Endothelial cell (in vitro differentiated cells): ENCODE results near the gene ETS1. TPM values are rescaled to one million over a fixed set of nuclear protein-coding genes. Genes with fewer than 3 reads are reported as not detected.

Experiments used
- DNase-seq: peaks from one replicate; pipeline ENCODE4 v3.0.0; 2021; ENCODE audit warnings: low spot score
- H3K27ac Mint-ChIP-seq: one replicate; pipeline ENCODE4 v1.8.0; 2021; ENCODE audit warnings: mixed read lengths, inconsistent platforms; ENCODE audit not compliant: unreplicated experiment
- H3K27me3 Mint-ChIP-seq: one replicate; pipeline ENCODE4 v1.8.0; 2021; ENCODE audit warnings: mild to moderate bottlenecking, moderate library complexity, mixed read lengths, inconsistent platforms; ENCODE audit not compliant: unreplicated experiment
- H3K36me3 Mint-ChIP-seq: one replicate; pipeline ENCODE4 v1.8.0; 2021; ENCODE audit warnings: mild to moderate bottlenecking, low read depth, mixed read lengths, inconsistent platforms; ENCODE audit not compliant: unreplicated experiment
- H3K4me1 Mint-ChIP-seq: one replicate; pipeline ENCODE4 v1.8.0; 2021; ENCODE audit warnings: mild to moderate bottlenecking, mixed read lengths, inconsistent platforms; ENCODE audit not compliant: unreplicated experiment
- H3K4me3 Mint-ChIP-seq: one replicate; pipeline ENCODE4 v1.8.0; 2021; ENCODE audit warnings: mild to moderate bottlenecking, mixed read lengths, inconsistent platforms; ENCODE audit not compliant: unreplicated experiment
- H3K9me3 Mint-ChIP-seq: one replicate; pipeline ENCODE4 v1.8.0; 2021; ENCODE audit warnings: mixed read lengths, inconsistent platforms; ENCODE audit not compliant: unreplicated experiment
- total RNA-seq: library from RNA; stranded (reverse); fragmentation: NEBNext Ultra II Directional; extraction: Animal tissue kit (Norgen Biotek cat#: 25700); gene quantifications from one replicate; pipeline ENCODE4 v1.2.1, GENCODE V29; 2021; ENCODE audit not compliant: unreplicated experiment
- TF ChIP-seq, protein P1 (sequence below): fragments of 200-600 bp; sonication (generic); IDR thresholded peaks from one replicate; pipeline ENCODE4 v1.5.0; 2021; ENCODE audit warnings: antibody characterized with exemption; ENCODE audit not compliant: unreplicated experiment

ETS1 gene
- total RNA-seq, 1 donor from 2014 or later, result 309 TPM

DNA sequence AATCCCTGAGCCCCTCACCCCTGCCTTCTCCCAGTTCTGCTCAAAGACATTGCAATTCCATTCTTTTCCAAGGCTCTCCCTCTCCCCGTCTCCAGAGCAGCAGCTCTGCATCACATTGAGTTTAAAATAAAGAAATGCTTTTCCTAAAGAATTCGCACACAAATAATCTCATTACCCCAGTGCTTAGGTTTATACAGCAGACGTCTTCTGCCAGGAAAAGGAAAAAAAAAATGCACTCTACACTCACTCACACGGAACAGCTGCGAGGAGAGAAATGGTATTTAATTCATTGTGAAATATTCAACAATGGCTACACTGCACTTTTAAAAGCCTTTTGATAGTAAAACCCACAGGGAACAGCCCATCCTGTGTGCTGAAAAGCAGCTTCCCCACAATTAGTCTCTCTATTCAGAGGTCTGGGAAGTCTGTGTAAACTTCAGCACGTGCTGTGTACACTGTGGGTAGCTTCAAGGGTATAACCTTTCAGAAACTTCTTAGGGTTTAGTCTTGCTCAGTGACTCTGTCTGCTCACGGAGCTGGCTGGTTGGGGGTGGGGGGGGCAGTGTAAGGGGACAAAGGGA lies 42.8 kb downstream of the ETS1 start:
- H3K27me3 Mint-ChIP-seq, result peaks cover 3% of the 10 kb centered on the region
- peak overlapping the region; percentile 53 for H3K27ac Mint-ChIP-seq
- no peak for DNase-seq

DNA sequence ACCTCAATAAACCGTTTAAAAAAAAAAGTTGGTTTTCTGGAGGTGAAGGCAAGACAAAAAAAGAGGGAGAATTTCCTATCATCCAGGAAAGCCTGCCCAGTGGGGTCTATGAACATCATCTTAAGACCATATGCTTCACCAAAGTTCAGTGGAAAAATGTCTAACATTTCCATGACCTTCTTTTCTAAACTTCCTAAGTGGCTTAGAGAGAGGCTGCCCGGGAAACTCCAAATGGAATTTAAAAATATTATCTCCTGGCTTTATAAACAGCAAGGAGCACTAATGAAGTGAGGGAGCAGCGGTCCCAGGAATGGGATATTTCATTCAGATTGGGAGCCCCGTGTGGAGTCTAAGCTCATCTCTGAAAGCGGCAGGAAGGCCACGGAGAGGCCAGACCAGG lies 46.9 kb downstream of the ETS1 start:
- TF ChIP-seq, protein P1, sequence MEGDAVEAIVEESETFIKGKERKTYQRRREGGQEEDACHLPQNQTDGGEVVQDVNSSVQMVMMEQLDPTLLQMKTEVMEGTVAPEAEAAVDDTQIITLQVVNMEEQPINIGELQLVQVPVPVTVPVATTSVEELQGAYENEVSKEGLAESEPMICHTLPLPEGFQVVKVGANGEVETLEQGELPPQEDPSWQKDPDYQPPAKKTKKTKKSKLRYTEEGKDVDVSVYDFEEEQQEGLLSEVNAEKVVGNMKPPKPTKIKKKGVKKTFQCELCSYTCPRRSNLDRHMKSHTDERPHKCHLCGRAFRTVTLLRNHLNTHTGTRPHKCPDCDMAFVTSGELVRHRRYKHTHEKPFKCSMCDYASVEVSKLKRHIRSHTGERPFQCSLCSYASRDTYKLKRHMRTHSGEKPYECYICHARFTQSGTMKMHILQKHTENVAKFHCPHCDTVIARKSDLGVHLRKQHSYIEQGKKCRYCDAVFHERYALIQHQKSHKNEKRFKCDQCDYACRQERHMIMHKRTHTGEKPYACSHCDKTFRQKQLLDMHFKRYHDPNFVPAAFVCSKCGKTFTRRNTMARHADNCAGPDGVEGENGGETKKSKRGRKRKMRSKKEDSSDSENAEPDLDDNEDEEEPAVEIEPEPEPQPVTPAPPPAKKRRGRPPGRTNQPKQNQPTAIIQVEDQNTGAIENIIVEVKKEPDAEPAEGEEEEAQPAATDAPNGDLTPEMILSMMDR, result no peak
- Mint-ChIP-seq H3K27ac (no peak overlapping the region), H3K9me3 (no peaks in the 10 kb centered on the region), H3K36me3 (peaks cover 26% of the 10 kb centered on the region), H3K27me3 (peaks cover 3% of the 10 kb centered on the region), H3K4me1 (peaks cover 33% of the 10 kb centered on the region), H3K4me3 (no peak overlapping the region)
- no peak for DNase-seq

More for the DNA sequence above, 42.8 kb downstream of the ETS1 start:
- H3K9me3 Mint-ChIP-seq, result no peaks in the 10 kb centered on the region
- no peak overlapping the region for H3K4me3 Mint-ChIP-seq
- peaks cover 59% of the 10 kb centered on the region for H3K4me1 Mint-ChIP-seq
- peaks cover 23% of the 10 kb centered on the region for H3K36me3 Mint-ChIP-seq
- TF ChIP-seq, protein P1, result no peak

DNA sequence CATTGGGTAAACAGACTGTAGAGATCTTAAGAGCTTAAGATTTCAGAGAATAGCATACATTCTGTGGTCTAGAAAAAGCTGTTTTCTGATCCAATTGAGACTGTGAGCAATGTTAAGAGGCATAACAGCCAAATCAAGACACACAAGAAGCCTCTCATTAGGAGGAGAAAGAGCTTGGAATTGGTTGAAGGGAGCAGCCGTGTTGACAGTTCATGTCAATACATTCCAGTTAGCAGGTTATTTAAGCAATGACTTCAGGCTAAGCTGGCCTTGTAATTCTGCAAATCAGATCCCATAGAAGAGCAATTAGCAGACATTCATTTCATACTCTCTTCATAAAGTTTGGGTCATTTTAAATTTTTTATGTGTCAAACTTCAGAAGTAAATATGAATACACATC lies 50.9 kb downstream of the ETS1 start:
- H3K27me3 Mint-ChIP-seq, result peaks cover 3% of the 10 kb centered on the region

DNA sequence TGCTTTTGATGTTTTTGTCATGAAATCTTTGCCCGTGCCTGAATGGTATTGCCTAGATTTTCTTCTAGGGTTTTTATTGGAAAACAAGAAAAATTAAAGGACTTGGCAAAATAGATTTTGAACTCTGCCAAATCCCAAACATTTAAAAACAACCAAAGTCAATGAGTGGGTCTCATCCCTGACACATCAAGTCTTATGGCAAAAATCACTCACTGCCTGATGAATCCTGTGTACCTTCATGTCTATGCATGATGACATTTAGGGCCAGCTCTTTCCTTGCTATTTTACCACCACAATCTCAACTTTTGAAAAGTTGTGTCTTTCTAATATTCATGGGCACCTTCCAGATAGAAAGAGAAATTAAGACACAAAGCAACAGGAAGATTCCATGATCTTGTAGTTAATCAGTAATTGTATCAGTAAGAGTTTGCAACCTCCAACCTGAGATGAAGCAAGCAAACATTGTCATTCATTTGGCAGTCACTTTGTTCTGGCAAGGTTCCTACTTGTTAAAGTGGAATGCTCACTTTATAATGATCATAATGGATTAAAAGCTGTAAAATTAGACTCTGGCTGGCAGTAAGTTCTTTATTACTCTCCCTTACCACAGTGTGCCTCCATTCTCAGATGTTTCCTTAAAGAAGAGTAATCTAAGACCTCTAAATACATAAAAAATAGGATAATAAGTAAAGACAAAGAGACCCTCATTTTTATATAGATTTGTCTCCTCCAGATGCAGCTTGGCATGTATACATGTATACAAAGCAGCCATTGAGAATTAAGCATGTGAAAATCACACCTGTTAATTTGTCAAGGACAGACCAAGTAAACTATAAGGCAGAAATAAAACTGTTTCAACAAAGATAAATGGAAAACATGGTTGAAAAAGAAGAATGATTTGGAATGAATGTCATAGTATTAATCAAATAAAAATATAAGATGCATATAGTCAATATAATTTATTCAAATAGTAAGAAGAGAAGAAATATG lies 51.6 kb downstream of the ETS1 start:
- Mint-ChIP-seq H3K4me1 (peaks cover 16% of the 10 kb centered on the region), H3K4me3 (no peak overlapping the region), H3K36me3 (peaks cover 13% of the 10 kb centered on the region), H3K9me3 (no peaks in the 10 kb centered on the region), H3K27ac (no peak overlapping the region), H3K27me3 (no peaks in the 10 kb centered on the region)
- no peak for DNase-seq
- TF ChIP-seq, protein P1, result no peak

More for the DNA sequence above, 50.9 kb downstream of the ETS1 start:
- no peak for DNase-seq
- Mint-ChIP-seq H3K9me3 (no peaks in the 10 kb centered on the region), H3K4me3 (no peak overlapping the region), H3K4me1 (peaks cover 20% of the 10 kb centered on the region), H3K36me3 (peaks cover 18% of the 10 kb centered on the region), H3K27ac (no peak overlapping the region)
- TF ChIP-seq, protein P1, result no peak

DNA sequence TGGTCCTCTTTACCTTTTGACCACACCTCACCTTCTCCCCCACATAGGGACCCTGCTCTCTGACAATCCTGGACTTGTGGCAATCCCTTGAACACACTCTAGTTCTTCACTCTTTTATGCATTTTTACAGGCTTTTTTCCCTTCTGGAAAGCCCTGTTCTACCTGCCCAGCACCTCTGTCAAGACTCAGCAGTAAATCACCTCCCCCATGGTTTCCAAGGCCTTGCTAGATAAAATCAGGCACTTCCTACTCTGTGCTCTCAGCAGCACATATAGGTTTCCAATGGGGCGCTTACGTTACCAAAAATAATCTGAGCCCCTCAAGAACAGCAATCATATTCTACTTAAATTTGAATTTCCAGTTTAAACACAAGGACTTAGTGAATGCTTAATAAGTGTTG lies 53.9 kb downstream of the ETS1 start:
- Mint-ChIP-seq H3K27ac (no peak overlapping the region), H3K4me1 (peaks cover 20% of the 10 kb centered on the region), H3K27me3 (no peaks in the 10 kb centered on the region), H3K4me3 (no peak overlapping the region), H3K9me3 (no peaks in the 10 kb centered on the region), H3K36me3 (peaks cover 9% of the 10 kb centered on the region)
- TF ChIP-seq, protein P1, result no peak
- no peak for DNase-seq
